ENCODE data around the gene TTYH2.

GRCh38 chr17:74217888-74218287 is 4.5 kb downstream of the TTYH2 start:
- TF ChIP-seq, protein P1, sequence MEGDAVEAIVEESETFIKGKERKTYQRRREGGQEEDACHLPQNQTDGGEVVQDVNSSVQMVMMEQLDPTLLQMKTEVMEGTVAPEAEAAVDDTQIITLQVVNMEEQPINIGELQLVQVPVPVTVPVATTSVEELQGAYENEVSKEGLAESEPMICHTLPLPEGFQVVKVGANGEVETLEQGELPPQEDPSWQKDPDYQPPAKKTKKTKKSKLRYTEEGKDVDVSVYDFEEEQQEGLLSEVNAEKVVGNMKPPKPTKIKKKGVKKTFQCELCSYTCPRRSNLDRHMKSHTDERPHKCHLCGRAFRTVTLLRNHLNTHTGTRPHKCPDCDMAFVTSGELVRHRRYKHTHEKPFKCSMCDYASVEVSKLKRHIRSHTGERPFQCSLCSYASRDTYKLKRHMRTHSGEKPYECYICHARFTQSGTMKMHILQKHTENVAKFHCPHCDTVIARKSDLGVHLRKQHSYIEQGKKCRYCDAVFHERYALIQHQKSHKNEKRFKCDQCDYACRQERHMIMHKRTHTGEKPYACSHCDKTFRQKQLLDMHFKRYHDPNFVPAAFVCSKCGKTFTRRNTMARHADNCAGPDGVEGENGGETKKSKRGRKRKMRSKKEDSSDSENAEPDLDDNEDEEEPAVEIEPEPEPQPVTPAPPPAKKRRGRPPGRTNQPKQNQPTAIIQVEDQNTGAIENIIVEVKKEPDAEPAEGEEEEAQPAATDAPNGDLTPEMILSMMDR (IDR thresholded peaks at IDR 0.05 in 8 of 11, conservative IDR thresholded peaks at IDR 0.05 in 3 of 11): no peak
- TF ChIP-seq POLR2AphosphoS5 (IDR thresholded peaks at IDR 0.05): no peak
- no peak for TF ChIP-seq POLR2A (IDR thresholded peaks at IDR 0.05)
